Spinal cord (tissue), 10 donors: ENCODE measurements around the gene TFF3. TPM values are rescaled to one million over a fixed set of nuclear protein-coding genes. Genes with fewer than 3 reads are reported as not detected.
A peak's percentile ranks its signal among the peaks of the same experiment; 100 is the strongest.

Experiments
- DNase-seq, 6 donors: peaks; one replicate each; pipeline versions ENCODE4 v3.0.0 to v3.0.0-alpha.2; 2013 to 2015; ENCODE audit warnings: low spot score in 6 of 6, low read depth in 4 of 6
- H3K27ac ChIP-seq: one replicate; pipeline ENCODE4 v1.5.1; 2013; ENCODE audit warnings: low read depth, low read length, control low read depth
- H3K27me3 ChIP-seq: one replicate; pipeline ENCODE4 v1.6.1; 2013; ENCODE audit warnings: low read length; ENCODE audit not compliant: control insufficient read depth, insufficient read depth
- H3K36me3 ChIP-seq: one replicate; pipeline ENCODE4 v1.6.1; 2013; ENCODE audit warnings: low read length; ENCODE audit not compliant: control insufficient read depth, insufficient read depth
- H3K4me1 ChIP-seq: one replicate; pipeline ENCODE4 v1.6.1; 2013; ENCODE audit warnings: low read length; ENCODE audit not compliant: control insufficient read depth, insufficient read depth
- H3K4me3 ChIP-seq: one replicate; pipeline ENCODE4 v1.5.1; 2013; ENCODE audit warnings: low read depth, low read length, control low read depth
- H3K9me3 ChIP-seq: one replicate; pipeline ENCODE4 v1.6.1; 2013; ENCODE audit warnings: low read length; ENCODE audit not compliant: control insufficient read depth, insufficient read depth
- WGBS: methylation state at CpG from one replicate; pipeline ENCODE4 v1.1.5; 2013; ENCODE audit warnings: missing lambda C conversion rate; ENCODE audit not compliant: insufficient coverage; 5-methylcytosine and 5-hydroxymethylcytosine counted together
- polyA plus RNA-seq, 2 donors: library from polyadenylated mRNA; unstranded; fragments of 120-200 nt; gene quantifications; one replicate each; pipeline ENCODE4 v1.2.1, GENCODE V29; 2013; ENCODE audit not compliant: insufficient read length in 2 of 2
- total RNA-seq, 2 donors: library from RNA; depleted of rRNA in 1 of 2; stranded (reverse); fragments of 120-200 nt in 1 of 2; fragments of >200 nt in 1 of 2; gene quantifications; one replicate each; pipeline versions ENCODE4 v1.2.3 to v1.2.4, GENCODE V29; 2013 to 2014
- donor health status: healthy.

TFF3 gene
- total and polyA plus RNA-seq, 4 donors = 2.0 to 8.3 (median 2.3) TPM

DNA sequence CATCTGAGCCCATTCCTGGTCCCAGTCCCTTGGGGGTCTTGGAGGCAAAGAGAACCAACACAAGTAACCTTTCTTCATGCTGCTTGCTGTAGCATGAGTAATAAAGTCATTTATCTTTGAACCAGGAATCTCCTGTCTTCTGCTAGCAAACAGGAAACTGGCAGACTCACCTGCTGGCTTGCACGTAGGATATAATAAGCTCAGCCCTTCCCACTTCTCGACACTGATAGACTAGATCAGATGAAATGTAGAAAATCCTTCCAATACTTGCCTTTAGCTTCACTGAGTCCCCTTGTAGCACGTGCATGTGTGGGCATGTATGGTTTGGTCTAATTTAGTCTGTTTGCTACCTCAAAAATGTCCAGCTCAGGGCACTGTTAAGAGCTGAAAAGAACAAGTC, 42.1 kb upstream of the TFF3 start:
- Histone ChIP-seq H3K4me1 (no peaks in the 10 kb centered on the region), H3K9me3 (no peaks in the 10 kb centered on the region), H3K4me3 (no peak overlapping the region), H3K27ac (no peak overlapping the region), H3K36me3 (no peaks in the 10 kb centered on the region), H3K27me3 (no peaks in the 10 kb centered on the region)
- DNase-seq = no peak
- WGBS = no CpG with 5 or more reads among the region's 3 CpGs

- Histone ChIP-seq H3K27ac (no peak overlapping the region), H3K4me1 (no peaks in the 10 kb centered on the region), H3K9me3 (no peaks in the 10 kb centered on the region), H3K4me3 (no peak overlapping the region), H3K36me3 (no peaks in the 10 kb centered on the region), H3K27me3 (no peaks in the 10 kb centered on the region)
- 89% methylated on average over 6 of the region's 6 CpGs for WGBS
- no peak for DNase-seq
These were observed 41.4 kb upstream of the TFF3 start for GRCh38 chr21:42356650-42357049.

DNA sequence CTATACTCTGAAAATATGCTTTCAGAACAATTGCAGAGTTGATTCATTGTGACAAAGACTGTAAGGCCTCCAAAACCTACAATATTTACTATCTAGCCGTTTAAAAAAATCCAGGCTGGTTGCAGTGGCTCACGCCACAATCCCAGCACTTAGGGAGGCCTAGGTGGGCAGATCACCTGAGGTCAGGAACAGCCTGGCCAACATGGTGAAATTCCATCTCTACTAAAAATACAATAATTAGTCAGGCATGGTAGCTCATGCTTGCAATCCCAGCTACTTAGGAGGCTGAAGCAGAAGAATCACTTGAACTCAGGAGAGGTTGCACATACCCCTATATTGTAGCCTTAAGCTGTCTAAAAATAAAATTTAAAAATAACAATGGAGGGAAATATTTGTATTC, 40.8 kb upstream of the TFF3 start:
- H3K27ac ChIP-seq = no peak overlapping the region
- H3K4me1 ChIP-seq = peaks cover 3% of the 10 kb centered on the region
- H3K4me3 ChIP-seq = no peak overlapping the region
- no peaks in the 10 kb centered on the region for H3K36me3 ChIP-seq
- no peaks in the 10 kb centered on the region for H3K27me3 ChIP-seq
- WGBS = 100% methylated on average over 1 of the region's 2 CpGs
- no peak for DNase-seq
- no peaks in the 10 kb centered on the region for H3K9me3 ChIP-seq

DNA sequence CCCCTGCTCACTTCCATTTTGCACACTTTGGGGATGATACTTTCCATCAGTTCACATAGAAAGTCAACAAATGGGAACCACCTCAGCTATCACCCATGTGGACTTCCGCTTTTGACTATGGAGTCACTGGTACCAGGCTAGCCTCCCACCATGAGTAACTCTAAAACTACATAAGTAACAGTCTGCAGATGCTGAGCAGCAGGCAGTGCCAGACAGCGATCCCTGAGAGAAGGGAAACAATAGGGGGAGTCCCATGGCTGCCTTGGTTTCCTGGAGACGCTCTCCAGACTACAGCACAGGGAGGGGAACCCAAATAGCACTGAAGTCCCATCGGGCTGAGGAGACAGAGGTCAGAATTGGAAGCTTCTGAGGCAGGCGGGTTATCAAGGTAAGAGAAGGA, 38.4 kb upstream of the TFF3 start:
- no peaks in the 10 kb centered on the region for H3K27me3 ChIP-seq
- peaks cover 12% of the 10 kb centered on the region for H3K4me1 ChIP-seq
- no peaks in the 10 kb centered on the region for H3K9me3 ChIP-seq
- DNase-seq = no peak
- H3K27ac ChIP-seq = no peak overlapping the region
- WGBS = 85% methylated on average over 5 of the region's 5 CpGs
- H3K36me3 ChIP-seq = no peaks in the 10 kb centered on the region
- H3K4me3 ChIP-seq = no peak overlapping the region

GRCh38 chr21:42352441-42353095, 37.4 kb upstream of the TFF3 start:
- Histone ChIP-seq H3K27me3 (no peaks in the 10 kb centered on the region), H3K4me3 (no peak overlapping the region), H3K27ac (no peak overlapping the region), H3K9me3 (no peaks in the 10 kb centered on the region), H3K36me3 (no peaks in the 10 kb centered on the region), H3K4me1 (peaks cover 12% of the 10 kb centered on the region)
- WGBS = 93% methylated on average over 13 of the region's 14 CpGs
- no peak for DNase-seq

GRCh38 chr21:42351626-42352440, 36.6 kb upstream of the TFF3 start:
- DNase-seq = no peak
- Histone ChIP-seq H3K27me3 (no peaks in the 10 kb centered on the region), H3K4me1 (peaks cover 12% of the 10 kb centered on the region), H3K4me3 (no peak overlapping the region), H3K27ac (no peak overlapping the region), H3K9me3 (no peaks in the 10 kb centered on the region), H3K36me3 (no peaks in the 10 kb centered on the region)
- WGBS = 78% methylated on average over 11 of the region's 11 CpGs

DNA sequence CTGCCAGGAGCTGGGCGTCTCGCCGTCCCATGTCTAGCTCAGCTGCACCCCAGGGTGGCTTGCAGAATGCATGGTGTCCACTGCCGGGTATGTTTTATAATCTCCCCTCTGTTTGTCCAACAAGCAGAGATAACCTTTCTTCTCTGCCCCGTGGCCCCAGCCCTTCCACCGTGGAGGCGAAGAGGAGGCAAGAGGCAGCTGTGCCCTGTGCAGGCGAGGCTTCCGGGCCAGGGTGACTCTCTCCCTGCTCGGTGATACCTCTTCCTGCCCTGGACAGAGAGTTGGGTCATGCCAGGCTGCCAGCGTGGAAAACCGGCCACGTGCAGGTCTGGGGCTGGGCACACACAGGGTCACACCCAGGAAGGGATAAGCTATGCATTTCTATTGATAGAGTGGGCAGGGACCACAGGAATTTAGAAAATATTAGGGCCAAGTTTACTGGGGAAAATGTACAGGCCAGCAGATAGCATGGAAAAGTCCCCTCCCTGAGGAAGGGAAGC, 35.8 kb upstream of the TFF3 start, which contains the start of gene TFF2:
Gene TFF2, minus strand, starts transcription at position 68 of the 500 bp plus-strand sequence. Its CDS starts 37 bp downstream, at position 31.
- Histone ChIP-seq H3K4me1 (peaks cover 12% of the 10 kb centered on the region), H3K27me3 (no peaks in the 10 kb centered on the region), H3K9me3 (no peaks in the 10 kb centered on the region), H3K4me3 (no peak within 1 kb of the TSS), H3K27ac (no peak within 1 kb of the TSS), H3K36me3 (no peaks in the 10 kb centered on the region)
- WGBS = 64% methylated on average over 13 of the region's 13 CpGs
- no peak for DNase-seq

DNA sequence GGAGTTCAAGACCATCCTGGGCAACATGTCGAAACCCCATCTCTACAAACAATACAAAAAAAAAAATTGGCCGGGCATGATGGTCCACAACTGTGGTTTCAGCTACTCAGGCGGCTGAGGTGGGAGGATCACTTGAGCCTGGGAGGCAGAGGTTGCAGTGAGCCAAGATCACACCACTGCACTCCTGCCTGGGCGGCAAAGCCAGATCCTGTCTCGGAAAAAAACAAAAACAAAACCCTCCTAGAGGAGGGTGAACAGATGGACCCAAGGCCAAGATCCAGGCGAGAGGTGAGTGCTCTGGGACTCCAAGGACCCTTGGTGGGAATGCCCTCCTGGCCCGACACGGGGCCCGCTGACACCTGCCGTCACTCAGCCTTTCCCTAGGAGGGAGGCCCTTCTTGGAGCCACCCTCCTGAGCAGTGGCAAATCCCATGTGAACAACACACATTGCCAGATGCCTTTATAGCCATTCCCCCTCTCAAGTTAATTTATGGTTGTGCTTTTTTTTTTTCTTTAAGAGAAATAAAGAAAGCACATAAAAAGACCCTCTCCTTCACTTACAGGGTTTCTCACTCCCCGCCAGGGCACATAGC, 35.2 kb upstream of the TFF3 start:
- H3K27ac ChIP-seq = no peak overlapping the region
- peaks cover 12% of the 10 kb centered on the region for H3K4me1 ChIP-seq
- no peaks in the 10 kb centered on the region for H3K36me3 ChIP-seq
- no peaks in the 10 kb centered on the region for H3K9me3 ChIP-seq
- 54% methylated on average over 6 of the region's 11 CpGs for WGBS
- DNase-seq = peak in 1 of 6 donors; percentile 6
- no peak overlapping the region for H3K4me3 ChIP-seq
- no peaks in the 10 kb centered on the region for H3K27me3 ChIP-seq

DNA sequence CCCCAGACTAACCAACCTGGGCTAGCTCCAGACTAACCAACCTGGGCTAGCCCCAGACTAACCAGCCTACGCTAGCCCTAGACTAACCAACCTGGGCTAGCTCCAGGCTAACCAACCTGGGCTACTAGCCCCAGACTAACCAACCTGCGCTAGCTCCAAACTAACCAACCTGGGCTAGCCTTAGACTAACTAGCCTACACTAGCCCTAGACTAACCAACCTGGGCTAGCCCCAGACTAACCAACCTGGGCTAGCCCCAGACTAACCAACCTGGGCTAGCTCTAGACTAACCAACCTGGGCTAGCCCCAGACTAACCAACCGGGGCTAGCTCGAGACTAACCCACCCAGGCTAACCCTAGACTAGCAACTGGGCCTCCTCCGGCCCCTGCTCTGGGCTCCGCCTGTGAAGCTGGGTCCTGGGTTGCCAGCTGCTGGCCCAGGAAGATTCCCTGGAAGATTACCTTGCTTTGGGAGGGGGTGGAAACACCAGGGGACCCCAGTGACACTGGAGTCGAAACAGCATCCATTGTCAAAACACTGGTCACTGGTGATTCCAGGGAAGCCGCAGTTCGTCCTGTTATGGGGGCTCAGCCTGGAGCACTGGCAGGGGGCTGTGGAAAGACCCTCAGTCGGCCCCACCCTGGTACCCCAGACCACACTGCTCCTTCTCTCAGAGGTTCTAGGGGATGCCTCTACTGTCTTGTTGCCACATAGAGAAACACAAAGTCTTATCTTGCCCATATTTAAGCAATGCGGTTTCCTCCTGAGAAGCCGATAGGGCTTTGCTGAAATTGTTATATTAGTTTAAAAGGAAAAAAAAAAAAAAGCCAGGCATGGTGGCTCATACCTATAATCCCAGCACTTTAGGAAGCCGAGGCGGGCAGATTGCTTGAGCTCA, 34.5 kb upstream of the TFF3 start:
- DNase-seq = no peak
- H3K4me1 ChIP-seq = peaks cover 12% of the 10 kb centered on the region
- H3K27me3 ChIP-seq = no peaks in the 10 kb centered on the region
- no peak overlapping the region for H3K4me3 ChIP-seq
- 87% methylated on average over 10 of the region's 14 CpGs for WGBS
- no peak overlapping the region for H3K27ac ChIP-seq
- no peaks in the 10 kb centered on the region for H3K36me3 ChIP-seq
- H3K9me3 ChIP-seq = no peaks in the 10 kb centered on the region
